HUES6 (cell line): Measurements from ENCODE around the gene RNF125.
A peak's percentile ranks its signal among the peaks of the same experiment; 100 is the strongest.

Experiments used
- H3K27ac ChIP-seq: 2 replicates; pipeline ENCODE4 v1.7.0; 2013; ENCODE audit warnings: low read depth, mild to moderate bottlenecking, low read length, inconsistent platforms
- H3K27me3 ChIP-seq: 2 replicates; pipeline ENCODE4 v1.6.1; 2013; ENCODE audit warnings: low read length; ENCODE audit not compliant: control insufficient read depth, insufficient read depth
- H3K36me3 ChIP-seq: 2 replicates; pipeline ENCODE4 v1.6.1; 2013; ENCODE audit warnings: low read length; ENCODE audit not compliant: control insufficient read depth, insufficient read depth
- H3K4me1 ChIP-seq: 2 replicates; pipeline ENCODE4 v1.6.1; 2013; ENCODE audit warnings: low read length; ENCODE audit not compliant: control insufficient read depth, insufficient read depth
- H3K4me3 ChIP-seq: 2 replicates; pipeline ENCODE4 v1.5.1; 2013; ENCODE audit warnings: low read depth, low read length
- H3K9ac ChIP-seq: one replicate; pipeline ENCODE4 v1.6.1; 2013; ENCODE audit warnings: mild to moderate bottlenecking, low read length
- H3K9me3 ChIP-seq: 2 replicates; pipeline ENCODE4 v1.6.1; 2013; ENCODE audit warnings: low read depth, low read length; ENCODE audit not compliant: control insufficient read depth, insufficient read depth

Gene RNF125

GRCh38 chr18:32091724-32092421 is 73.2 kb downstream of the RNF125 start, which contains the start of gene RNF138:
Gene RNF138, plus strand, starts transcription at chr18:32091874. Its CDS starts 903 bp downstream, at chr18:32092777.
- H3K9ac ChIP-seq: peak within 1 kb of the TSS; percentile 95
- no peaks in the 10 kb centered on the region for H3K27me3 ChIP-seq
- peak within 1 kb of the TSS; percentile 79 for H3K4me3 ChIP-seq
- H3K27ac ChIP-seq: peak within 1 kb of the TSS; percentile 98
- H3K4me1 ChIP-seq: peaks cover 24% of the 10 kb centered on the region
- no peaks in the 10 kb centered on the region for H3K9me3 ChIP-seq
- peaks cover 17% of the 10 kb centered on the region for H3K36me3 ChIP-seq

- Histone ChIP-seq H3K27ac (peak overlapping the region; percentile 98; the same call in 1 of the 2 replicates), H3K9ac (peak overlapping the region; percentile 95), H3K36me3 (peaks cover 19% of the 10 kb centered on the region)
Observed at GRCh38 chr18:32092422-32093101, 73.9 kb downstream of the RNF125 start.

GRCh38 chr18:32093102-32093511 is 74.5 kb downstream of the RNF125 start:
- H3K27ac ChIP-seq: peak overlapping the region; percentile 81; the same call in 1 of the 2 replicates
- H3K4me1 ChIP-seq: peaks cover 24% of the 10 kb centered on the region
- no peaks in the 10 kb centered on the region for H3K9me3 ChIP-seq
- H3K4me3 ChIP-seq: peak overlapping the region; percentile 79
- no peaks in the 10 kb centered on the region for H3K27me3 ChIP-seq
- H3K9ac ChIP-seq: peak overlapping the region; percentile 95
- H3K36me3 ChIP-seq: peaks cover 19% of the 10 kb centered on the region

More at GRCh38 chr18:32092422-32093101, 73.9 kb downstream of the RNF125 start:
- no peaks in the 10 kb centered on the region for H3K9me3 ChIP-seq
- no peaks in the 10 kb centered on the region for H3K27me3 ChIP-seq
- peak overlapping the region; percentile 79 for H3K4me3 ChIP-seq
- H3K4me1 ChIP-seq: peaks cover 24% of the 10 kb centered on the region

GRCh38 chr18:32093523-32093922 is 74.9 kb downstream of the RNF125 start:
- peaks cover 24% of the 10 kb centered on the region for H3K4me1 ChIP-seq
- H3K36me3 ChIP-seq: peaks cover 19% of the 10 kb centered on the region
- peak overlapping the region; percentile 79 for H3K4me3 ChIP-seq
- no peaks in the 10 kb centered on the region for H3K9me3 ChIP-seq
- peak overlapping the region; percentile 95 for H3K9ac ChIP-seq
- no peak overlapping the region for H3K27ac ChIP-seq
- no peaks in the 10 kb centered on the region for H3K27me3 ChIP-seq

- H3K4me1 ChIP-seq: peaks cover 24% of the 10 kb centered on the region
- H3K36me3 ChIP-seq: peaks cover 23% of the 10 kb centered on the region
- H3K27me3 ChIP-seq: no peaks in the 10 kb centered on the region
- no peak overlapping the region for H3K9ac ChIP-seq
- H3K27ac ChIP-seq: no peak overlapping the region
- no peaks in the 10 kb centered on the region for H3K9me3 ChIP-seq
- no peak overlapping the region for H3K4me3 ChIP-seq
Observed at GRCh38 chr18:32095192-32095899, 76.7 kb downstream of the RNF125 start.

GRCh38 chr18:32095900-32096229 is 77.2 kb downstream of the RNF125 start:
- H3K4me1 ChIP-seq: peaks cover 24% of the 10 kb centered on the region
- no peaks in the 10 kb centered on the region for H3K9me3 ChIP-seq
- H3K27me3 ChIP-seq: no peaks in the 10 kb centered on the region
- H3K36me3 ChIP-seq: peaks cover 23% of the 10 kb centered on the region
- H3K9ac ChIP-seq: no peak overlapping the region
- no peak overlapping the region for H3K27ac ChIP-seq
- no peak overlapping the region for H3K4me3 ChIP-seq

GRCh38 chr18:32096946-32097345 is 78.3 kb downstream of the RNF125 start:
- H3K27ac ChIP-seq: no peak overlapping the region
- H3K4me3 ChIP-seq: no peak overlapping the region
- H3K9me3 ChIP-seq: no peaks in the 10 kb centered on the region
- peaks cover 23% of the 10 kb centered on the region for H3K36me3 ChIP-seq
- H3K9ac ChIP-seq: no peak overlapping the region
- H3K27me3 ChIP-seq: no peaks in the 10 kb centered on the region
- peaks cover 24% of the 10 kb centered on the region for H3K4me1 ChIP-seq

- Histone ChIP-seq H3K27ac (no peak overlapping the region), H3K4me1 (no peaks in the 10 kb centered on the region), H3K9ac (no peak overlapping the region), H3K27me3 (no peaks in the 10 kb centered on the region), H3K9me3 (no peaks in the 10 kb centered on the region), H3K4me3 (no peak overlapping the region), H3K36me3 (peaks cover 16% of the 10 kb centered on the region)
Observed at GRCh38 chr18:32104516-32104915, 85.9 kb downstream of the RNF125 start.

GRCh38 chr18:32110005-32110404 is 91.4 kb downstream of the RNF125 start:
- Histone ChIP-seq H3K9me3 (no peaks in the 10 kb centered on the region), H3K27ac (no peak overlapping the region), H3K4me1 (no peaks in the 10 kb centered on the region), H3K4me3 (no peak overlapping the region), H3K27me3 (no peaks in the 10 kb centered on the region), H3K9ac (no peak overlapping the region), H3K36me3 (peaks cover 27% of the 10 kb centered on the region)

GRCh38 chr18:32111706-32112105 is 93.1 kb downstream of the RNF125 start:
- H3K27ac ChIP-seq: 0 out of 2 replicates have a peak overlapping the region, but pooled peaks have one; percentile 2
- H3K36me3 ChIP-seq: peaks cover 39% of the 10 kb centered on the region
- H3K4me3 ChIP-seq: no peak overlapping the region
- H3K9me3 ChIP-seq: no peaks in the 10 kb centered on the region
- no peak overlapping the region for H3K9ac ChIP-seq
- no peaks in the 10 kb centered on the region for H3K27me3 ChIP-seq
- H3K4me1 ChIP-seq: no peaks in the 10 kb centered on the region

- Histone ChIP-seq H3K36me3 (peaks cover 47% of the 10 kb centered on the region), H3K27me3 (no peaks in the 10 kb centered on the region), H3K27ac (no peak overlapping the region), H3K9ac (no peak overlapping the region), H3K9me3 (no peaks in the 10 kb centered on the region), H3K4me1 (no peaks in the 10 kb centered on the region), H3K4me3 (no peak overlapping the region)
Observed at GRCh38 chr18:32112826-32113225, 94.2 kb downstream of the RNF125 start.
